Activated T-cell treated with anti-CD3 and anti-CD28 coated beads, Interleukin-2, amount 50 U/mL, for 48 hours (primary cell): ENCODE data around the gene CLEC4M.

Experiments
- DNase-seq, 2 experiments: peaks; one replicate each; pipeline ENCODE4 v3.0.0-alpha.2; 2020

The CLEC4M gene

GRCh38 chr19:7817801-7818200, 54.8 kb downstream of the CLEC4M start:
- DNase-seq = no peak

- DNase-seq = no peak
Measured at GRCh38 chr19:7818806-7819205, 55.8 kb downstream of the CLEC4M start.
